HG03460 (cell line): Measurements from ENCODE around the gene HLF.
"Not testable (repeated sequence)": the region's sequence is repeated elsewhere in the genome, so short reads cannot be mapped to it uniquely, and the experiment has no call there.

Experiments used
- ATAC-seq: cut with Tn5 transposase; IDR thresholded peaks from one replicate; pipeline ENCODE4 v1.9.1; 2021; ENCODE audit not compliant: unreplicated experiment

The HLF gene

DNA sequence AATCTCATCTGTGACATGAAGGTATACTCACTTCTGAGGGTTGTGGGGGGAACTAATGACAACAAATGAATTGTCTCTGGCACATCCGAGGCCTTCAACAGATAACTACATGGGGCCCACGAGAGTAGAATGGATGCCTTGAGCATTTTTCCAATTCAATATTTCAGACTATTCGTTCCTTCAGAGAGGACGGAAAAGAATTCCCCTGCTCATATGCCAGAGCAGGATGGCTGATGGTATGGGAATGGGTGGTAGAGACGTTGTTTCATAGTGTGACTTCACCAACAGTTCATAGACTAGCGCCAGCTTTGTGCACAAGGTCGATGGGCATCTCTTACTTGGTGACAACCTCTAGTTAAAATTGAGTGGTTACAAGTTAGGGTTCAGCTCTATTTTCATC, 61.3 kb downstream of the HLF start:
- no peak for ATAC-seq

DNA sequence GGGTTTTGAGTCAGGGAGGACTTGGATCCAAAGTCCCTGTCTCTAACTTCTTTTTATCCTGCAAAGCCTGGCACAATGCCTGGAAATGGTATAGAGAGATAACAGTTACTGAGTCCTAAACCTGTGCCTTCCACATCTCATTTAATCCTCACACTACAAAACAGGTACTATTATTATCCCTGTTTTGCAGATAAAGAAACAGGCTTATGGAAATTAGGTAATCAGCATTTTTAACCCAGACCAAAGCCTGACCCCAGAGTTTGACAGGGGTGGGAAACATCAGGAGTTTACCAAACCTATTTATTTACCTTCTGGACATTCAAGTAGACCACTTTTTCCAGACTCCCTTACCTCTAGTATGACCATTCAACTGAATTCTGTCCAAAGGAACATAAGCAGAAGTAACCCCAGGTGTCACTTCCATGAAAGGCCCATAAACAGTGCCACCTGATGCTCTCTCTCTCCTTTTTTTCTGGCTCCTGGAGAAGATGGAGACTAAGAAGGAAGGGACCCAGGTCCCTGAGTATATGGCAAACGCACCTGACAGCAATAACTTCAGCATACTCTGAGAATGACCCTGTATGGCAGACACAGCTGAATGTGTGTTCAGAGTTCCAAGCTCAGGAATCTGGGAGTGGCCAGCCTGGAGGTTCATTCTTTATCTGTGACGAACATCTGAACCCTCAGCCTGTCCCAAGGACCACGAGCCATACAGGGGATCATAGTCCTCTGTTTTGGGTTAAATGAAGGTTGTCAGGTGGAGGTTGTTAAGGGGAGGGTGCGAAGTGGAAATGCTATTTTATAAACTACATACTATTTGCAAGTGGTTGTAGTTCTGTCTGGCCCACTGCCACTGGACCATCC, 62.7 kb downstream of the HLF start:
- ATAC-seq: no peak

DNA sequence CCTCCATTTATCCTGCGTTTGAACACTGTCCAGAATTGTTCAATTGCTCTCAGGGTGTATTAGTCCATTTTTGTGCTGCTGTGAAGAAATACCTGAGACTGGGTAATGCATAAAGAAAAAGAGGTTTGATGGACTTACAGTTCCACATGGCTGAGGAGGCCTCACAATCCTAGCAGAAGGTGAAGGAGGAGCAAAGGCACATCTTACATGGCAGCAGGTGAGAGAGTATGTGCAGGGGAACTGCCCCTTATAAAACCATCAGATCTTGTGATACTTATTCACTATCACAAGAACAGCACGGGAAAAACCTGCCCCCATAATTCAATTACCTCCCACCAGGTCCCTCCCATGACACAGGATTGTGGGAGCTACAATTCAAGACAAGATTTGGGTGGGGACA, 63.8 kb downstream of the HLF start:
- ATAC-seq: not testable (repeated sequence)

DNA sequence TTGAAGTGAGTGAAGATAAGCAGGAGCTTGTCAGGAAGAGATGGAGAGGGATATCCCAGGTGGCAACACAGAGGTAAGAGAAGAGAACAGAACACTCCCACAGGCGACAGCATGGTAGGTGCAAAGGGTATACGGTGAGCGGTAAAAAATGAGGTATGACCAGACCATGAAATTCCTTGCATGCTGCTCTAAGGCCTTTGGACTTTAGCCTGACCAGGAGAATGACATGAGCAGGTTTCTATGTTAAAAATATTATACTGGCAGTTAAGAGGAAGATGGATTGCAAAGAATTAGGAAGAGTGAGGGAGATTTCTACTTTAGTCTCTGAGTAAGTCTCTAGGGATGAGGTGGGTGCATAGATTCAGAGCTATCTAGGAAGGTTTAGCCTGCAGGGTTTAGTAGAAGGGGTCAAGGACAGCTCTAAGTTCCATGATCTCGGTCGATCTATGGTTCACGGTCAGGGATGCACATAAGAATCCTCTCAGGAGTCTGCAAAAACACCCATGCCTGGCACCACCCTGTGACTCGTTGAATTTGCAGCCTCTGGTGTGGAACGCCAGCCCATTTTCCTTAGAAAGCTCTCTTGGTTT, 65.7 kb downstream of the HLF start:
- no peak for ATAC-seq

DNA sequence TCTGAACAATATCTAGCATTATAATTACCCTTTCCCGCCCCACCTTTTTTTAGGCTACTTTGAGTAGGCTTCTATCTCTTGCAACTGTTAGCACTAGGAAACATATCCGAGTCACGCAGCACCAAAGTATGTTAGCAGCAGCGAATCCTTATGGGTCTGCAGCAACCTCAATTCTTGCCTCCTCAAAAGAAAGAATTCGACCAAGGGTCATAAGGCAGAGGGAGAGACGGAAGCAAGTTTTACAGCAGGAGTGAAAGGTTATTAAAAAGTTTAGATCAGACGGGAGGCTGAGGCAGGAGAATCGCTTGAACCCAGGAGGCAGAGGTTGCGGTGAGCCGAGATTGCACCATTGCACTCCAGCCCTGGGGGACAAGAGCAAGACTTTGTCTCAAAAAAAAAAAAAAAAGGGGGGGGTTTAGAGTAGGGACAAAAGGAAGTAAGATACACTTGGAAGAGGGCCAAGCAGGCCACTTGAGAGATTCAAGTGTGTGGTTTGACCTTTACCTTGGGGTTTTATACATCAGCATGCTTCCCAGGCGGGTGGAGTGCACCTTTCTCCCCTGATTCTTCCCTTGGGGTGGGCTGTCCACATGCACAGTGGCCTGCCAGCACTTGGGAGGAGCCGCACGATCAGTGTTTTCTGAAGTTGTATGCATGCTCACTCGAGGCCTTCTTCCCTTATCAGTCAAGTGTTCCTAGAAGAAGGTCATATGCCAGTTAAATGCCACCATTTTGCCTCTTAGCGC, 67.7 kb downstream of the HLF start:
- ATAC-seq: no peak

DNA sequence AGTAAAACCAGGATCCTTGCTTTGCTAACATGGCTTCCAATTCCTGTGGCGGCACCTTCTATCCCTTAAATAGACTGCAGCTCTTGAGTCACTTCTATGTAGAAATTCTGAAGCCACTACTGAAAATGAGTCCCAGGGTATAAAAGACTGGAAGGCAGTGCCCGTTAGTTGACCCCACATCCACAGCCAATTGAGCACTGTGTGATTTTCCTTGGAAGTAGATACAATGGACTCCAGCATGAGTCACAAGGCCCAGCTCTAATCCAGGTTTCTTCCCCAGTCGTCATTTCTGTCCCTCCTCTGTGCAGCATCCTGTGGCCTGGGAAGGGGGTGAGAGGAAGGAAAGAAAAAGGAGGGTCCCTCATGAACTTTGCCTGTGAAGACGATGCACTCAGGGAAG, 69.5 kb downstream of the HLF start:
- ATAC-seq: no peak

DNA sequence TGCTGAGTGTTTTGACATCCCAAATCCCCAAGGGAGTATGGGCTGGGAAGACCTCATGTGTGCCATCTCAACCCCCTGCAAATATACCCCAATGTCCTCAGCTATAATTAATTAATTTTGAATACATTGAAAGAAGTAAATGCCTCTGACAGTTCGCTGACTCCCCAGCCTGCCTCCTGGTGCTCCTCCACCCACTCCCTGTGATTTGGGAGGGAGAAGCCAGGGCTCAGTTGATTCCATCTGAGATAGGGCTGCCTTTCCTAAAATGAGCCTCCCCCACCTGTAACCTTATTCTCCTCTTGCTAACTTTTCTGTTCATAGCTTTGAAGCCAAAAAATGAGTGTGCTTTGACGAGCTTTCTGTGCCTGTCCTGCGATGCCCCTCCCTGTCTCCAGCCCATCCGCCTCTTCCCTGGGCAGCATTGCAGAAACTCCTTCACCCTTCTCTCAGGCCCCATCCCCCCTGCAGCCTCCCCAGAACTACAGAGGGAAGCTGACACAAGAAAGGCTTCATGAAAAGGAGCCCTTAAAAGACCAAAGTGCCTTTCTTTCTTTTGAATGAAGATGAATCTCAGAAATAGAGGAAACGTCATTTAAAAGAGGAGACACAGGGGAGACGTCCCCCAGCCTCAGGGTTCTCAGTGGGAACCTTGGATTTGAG, 70.3 kb downstream of the HLF start:
- no peak for ATAC-seq

DNA sequence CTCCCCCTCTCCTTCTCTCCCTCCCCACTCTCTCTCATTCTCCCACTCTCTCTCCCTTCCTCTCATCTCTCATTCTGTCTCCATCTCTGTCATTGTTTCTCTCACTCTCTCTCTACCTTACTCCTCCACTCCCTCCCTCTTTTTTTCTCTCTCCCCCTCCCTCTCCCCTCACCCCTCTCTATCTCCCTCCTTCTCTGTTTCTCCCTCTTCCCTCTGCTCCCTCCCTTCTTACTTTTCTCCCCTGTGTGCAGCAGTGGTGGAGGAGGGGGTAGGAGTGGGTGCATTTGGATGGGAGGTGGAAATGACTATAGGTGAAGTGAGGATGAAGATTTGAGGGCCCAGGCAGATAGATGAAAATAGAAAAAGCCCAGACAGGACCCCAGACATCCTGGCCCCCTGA, 70.9 kb downstream of the HLF start:
- no peak for ATAC-seq

DNA sequence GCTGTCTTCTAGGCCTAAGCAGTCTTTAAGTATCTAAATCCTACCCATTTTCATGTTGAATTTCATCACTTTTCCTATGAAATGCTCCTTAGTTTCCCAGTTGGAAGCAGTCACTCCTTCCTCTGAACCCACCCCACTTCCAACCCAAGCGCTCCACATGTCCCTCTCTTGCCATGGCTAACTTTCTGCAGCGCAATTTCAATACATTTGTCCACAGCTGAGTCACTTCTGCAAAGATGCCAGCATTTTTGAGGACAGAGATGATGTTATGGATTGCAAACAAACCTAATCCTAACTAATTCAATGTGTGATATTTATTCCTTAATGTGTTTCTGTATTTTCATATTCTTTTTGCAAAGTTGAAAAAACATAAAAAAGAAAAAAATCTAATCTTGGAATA, 71.7 kb downstream of the HLF start:
- ATAC-seq: no peak

DNA sequence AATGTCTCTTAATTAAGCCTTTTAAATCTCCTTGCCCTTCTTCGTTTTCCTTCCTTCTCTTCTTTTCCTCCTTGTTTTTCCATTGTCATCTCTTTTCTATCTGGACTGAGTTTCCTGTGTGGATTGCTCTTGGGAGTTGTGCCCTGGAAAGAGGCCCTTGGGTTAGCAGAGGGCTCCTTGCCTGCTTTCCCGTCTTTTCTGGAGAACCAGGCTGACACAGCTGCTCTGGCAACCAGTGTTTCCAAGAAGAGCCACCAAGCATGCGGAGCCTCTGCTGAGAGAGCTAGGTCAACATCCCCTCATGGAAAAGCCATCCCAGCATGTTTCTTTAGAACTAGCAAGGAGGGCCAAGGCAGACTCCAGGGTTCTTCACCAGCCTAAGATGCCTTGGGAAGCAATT, 75.4 kb downstream of the HLF start:
- ATAC-seq: no peak

DNA sequence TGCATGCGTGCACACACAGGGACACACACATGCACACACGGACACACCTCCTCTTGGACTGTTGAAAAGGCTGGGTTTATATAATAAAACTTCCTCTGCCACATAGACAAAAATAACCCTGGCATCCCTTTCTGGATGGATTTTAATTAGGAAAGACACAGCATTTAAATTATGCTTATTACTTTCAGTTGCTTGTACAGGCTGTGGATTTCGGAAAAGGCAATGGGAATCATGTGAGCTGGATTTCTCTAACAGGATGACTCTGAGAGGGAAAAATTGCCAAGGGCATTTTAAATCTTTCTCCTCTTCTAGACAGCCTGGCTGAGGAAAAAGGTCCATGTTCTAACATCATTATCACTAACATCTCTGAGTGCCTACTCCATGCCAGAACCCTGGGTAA, 75.9 kb downstream of the HLF start:
- no peak for ATAC-seq

DNA sequence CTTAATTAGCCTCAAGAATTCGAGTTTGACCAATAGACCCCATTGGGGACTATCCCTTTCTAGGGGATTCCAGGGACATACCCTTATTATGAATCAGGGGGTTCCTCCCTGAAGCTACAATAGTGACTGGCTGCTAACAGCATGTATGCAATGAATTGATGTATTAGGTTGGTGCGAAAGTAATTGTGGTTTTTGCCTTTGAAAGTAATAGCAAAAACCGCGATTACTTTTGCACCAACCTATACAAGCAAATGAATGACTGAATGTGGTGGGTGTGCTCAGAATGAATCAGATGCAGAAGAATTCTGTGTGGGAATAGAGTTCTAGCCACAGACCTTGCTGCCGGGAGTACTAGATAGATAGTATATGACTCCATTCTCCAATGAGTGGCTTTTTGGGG, 76.7 kb downstream of the HLF start:
- no peak for ATAC-seq

DNA sequence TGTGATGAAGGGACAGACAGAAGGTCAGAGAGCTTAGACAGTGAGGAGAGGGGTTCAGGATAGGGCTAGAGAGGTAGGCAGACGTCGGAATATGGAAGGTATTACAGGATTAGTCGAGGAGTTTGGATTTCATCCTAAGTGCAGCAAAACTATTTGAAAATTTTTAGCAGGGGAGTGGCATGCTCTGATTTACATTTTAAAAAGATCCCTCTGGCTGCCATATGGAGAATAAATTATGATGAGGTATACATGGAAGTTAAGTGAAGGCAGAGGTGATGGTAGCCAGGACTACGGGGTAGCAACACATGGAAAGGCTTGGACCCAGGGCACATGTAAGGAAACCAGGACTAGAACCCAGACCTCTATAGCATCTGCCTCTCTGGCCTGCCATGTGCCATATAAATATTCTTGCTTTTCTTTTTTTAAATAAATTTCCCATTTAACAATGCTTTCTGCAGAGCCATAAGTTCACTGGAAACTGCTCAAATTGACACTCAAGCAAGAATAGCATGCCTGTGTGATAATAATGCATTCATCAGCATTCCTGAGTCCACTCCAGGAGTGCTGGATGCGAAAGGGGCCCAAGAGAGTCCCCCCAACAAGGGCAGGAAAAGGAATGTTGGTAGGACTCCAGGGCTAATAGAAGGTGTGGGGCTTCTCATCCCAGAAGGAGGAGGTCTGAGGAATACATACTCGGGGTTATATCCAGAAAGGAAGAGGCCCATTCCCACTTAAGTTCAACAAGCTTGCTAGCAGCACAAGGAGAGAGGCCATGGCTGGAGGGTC, 78.2 kb downstream of the HLF start:
- no peak for ATAC-seq

DNA sequence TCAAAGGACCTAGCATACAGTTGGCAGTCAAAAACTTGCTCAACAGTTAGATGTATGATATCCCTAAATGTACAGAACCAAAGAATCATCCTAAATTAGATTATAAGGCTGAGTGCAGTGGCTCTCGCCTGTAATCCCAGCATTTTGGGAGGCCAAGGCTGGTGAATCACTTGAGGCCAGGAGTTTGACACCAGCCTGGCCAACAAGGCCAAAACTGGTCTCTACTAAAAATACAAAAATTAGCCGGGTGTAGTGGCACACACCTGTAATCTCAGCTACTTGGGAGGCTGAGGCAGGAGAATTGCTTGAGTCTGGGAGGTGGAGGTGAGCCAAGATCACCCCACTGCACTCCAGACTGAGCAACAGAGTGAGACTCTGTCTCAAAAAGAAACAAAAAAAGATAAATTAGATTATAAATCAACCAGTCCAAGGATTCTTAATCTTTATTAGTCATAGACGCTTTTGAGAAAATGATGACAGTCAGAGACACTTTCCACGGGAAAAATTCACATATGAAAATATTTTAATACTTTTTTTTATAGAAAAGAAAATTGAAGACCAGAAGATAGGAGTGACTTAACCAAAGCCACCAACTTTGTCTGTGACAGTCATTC, 79.2 kb downstream of the HLF start:
- no peak for ATAC-seq

DNA sequence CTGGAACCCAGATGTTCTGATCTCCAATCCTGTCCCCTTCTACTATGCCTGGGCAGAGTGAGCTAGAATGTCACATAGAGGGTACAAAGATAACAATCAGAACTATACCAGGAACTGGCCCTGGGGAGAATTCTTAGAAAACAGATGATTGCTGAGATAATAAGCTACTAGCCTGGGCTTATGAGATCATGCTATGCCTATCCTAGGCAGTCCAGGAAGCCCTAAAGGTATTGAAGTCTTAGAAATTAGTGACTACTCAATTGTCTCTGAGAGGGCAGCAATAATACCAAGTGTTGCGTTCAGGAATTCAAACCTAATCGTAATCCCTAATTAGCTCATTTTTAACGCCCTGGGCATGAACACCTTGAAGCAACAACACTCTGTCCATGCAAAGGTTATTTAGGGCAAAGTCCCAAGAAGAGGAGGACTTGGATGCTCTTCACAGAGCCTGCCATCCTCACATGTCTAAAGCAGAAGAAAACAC, 79.8 kb downstream of the HLF start:
- ATAC-seq: no peak

DNA sequence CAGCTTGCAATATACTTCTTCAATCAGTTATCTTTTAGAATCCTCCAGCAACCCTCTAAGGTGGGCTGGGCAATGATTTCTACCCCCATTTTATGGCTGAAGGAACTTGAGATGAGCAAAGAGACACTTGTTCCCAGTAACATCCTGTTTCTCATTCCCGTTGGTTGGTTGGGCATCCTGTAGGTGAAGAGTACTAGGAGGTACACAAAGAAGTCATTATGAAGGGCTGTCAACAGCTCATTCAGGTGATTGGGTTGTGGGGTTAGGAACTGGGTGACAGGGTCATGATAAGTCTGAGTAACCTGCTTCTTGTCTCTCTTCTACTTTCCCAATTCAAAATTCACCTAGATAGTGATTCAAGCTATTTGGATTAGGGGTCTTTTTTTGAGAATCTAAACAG, 80.4 kb downstream of the HLF start:
- no peak for ATAC-seq

DNA sequence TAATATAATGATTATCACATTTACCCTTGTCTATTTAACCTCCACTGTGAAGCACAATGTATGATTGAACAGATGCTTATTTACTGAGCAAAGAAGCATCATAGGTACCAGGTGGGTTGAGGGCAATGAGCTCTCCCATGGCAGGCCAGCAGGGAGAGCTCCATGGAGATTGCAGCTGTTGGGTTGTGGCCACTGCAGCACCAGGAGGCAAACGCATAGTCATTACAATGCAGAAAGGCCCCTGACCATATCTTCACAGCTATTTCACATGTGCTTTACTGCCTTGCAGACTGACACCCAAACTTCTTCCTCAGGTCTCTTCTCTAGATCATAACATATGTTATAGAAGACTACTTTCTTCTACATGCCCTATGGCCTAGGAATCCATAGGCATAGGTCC, 81.9 kb downstream of the HLF start:
- no peak for ATAC-seq

DNA sequence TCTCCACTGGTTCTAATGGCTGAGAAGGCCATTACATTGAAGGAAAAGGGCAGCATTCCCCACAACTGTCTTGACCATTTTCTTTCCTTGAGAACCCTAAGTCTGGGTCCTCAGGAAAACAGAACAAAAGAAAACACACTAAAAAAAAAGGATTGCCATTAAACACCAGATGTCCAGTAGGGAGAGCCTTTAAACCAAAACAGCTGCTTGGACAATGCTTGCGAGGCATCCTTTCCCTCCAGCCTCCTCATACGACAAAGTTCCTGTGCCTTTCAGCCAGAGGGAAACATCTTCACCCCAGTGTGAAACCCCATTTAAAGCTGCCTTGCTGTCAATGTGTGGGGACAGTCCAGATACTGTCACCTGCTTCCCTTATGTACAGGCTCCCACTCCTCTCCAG, 82.6 kb downstream of the HLF start:
- ATAC-seq: no peak

DNA sequence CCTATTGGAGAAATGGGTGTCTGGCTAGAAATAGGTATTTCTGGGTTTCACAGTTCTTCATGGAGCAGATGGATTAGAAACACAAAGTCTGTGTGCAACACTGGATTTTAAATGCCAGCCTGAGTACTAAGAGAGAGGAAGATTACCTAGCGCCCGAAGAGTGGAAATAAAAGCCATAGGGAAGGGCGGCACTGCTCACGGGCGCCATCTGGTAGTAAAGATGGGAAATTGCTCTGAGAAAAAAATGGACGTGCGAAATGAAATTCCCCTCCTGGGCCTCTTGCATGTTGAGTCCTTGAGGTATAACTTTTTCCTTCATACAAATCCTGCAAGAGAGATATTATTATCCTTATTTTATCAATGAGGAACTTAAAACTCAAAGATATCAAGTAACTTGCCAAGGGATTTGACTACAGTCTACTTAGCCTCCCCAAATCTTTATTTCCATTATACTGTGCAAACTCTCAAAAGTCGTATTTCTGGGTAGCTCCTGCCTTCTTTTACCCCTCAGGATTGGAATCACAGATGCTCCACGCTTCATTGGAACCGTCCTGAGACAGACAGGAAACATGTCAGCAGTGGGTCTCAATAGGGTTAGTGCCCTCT, 84.1 kb downstream of the HLF start:
- no peak for ATAC-seq

DNA sequence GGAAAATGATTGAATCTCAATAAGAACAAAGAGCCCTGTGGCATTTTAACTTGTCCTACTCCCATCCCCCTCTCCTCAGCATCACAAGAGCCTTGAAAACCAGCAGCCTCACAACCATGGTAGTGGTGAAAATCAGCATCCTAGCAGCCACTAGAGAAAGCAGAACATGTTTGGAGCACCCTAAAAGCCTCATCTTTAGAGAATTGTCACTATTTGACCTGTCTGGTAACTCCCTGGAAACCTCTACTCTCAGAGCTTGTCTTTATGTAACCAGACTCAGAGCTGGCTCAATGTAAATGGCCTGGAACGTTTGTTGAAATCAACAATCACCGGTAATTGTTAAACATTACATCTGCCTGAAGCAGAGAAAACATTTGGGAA, 86.1 kb downstream of the HLF start:
- no peak for ATAC-seq
